Ovary (tissue), 9 donors: ENCODE results near the gene RPRML. TPM values are rescaled to one million over a fixed set of nuclear protein-coding genes. Genes with fewer than 3 reads are reported as not detected.

Experiments used
- DNase-seq, 5 donors: peaks; one replicate each; pipeline ENCODE4 v3.0.0-alpha.2; 2019 to 2020
- H3K27ac ChIP-seq, 2 donors: fragments of 200-600 bp; one replicate each; pipeline versions ENCODE4 v1.5.1 to v1.8.0; 2019 to 2022
- H3K27me3 ChIP-seq: fragments of 200-600 bp; one replicate; pipeline ENCODE4 v1.8.0; 2022
- H3K36me3 ChIP-seq: fragments of 200-600 bp; sonication (generic); one replicate; pipeline ENCODE4 v1.5.1; 2019
- H3K4me1 ChIP-seq: one replicate; pipeline ENCODE4 v1.8.1; 2013; ENCODE audit warnings: mild to moderate bottlenecking, moderate library complexity; ENCODE audit not compliant: insufficient read depth
- H3K4me3 ChIP-seq: fragments of 200-600 bp; sonication (generic); one replicate; pipeline ENCODE4 v1.5.1; 2017
- H3K9me3 ChIP-seq, 2 donors: fragments of 200-600 bp in 1 of 2; sonication (generic) in 1 of 2; one replicate each; pipeline versions ENCODE4 v1.5.1 to v1.8.1; 2013 to 2019; ENCODE audit warnings: mild to moderate bottlenecking in 1 of 2, moderate library complexity in 1 of 2
- CTCF ChIP-seq, 3 donors: fragments of 450-650 bp in 2 of 3; fragments of 200-600 bp in 1 of 3; IDR thresholded peaks; one replicate each; pipeline versions ENCODE4 v1.5.1 to v1.8.0; 2016 to 2022; ENCODE audit warnings: antibody characterized with exemption in 3 of 3, mild to moderate bottlenecking in 1 of 3
- EP300 ChIP-seq: sonication (generic); formaldehyde crosslinking; IDR thresholded peaks from one replicate; pipeline ENCODE4 v1.6.1; 2017; ENCODE audit warnings: antibody characterized with exemption
- POLR2A ChIP-seq: fragments of 450-650 bp; IDR thresholded peaks from one replicate; pipeline ENCODE4 v1.6.1; 2017; ENCODE audit warnings: antibody characterized with exemption, mild to moderate bottlenecking, moderate library complexity
- WGBS, 3 donors: extraction: QIAGEN DNeasy Blood & Tissue Kit in 1 of 3; methylation state at CpG; one replicate each; pipeline versions ENCODE4 v1.1.5 to v1.1.7; 2013 to 2017; 5-methylcytosine and 5-hydroxymethylcytosine counted together
- intact Hi-C, 4 donors: fragments of 100-400 bp; cut with DNase I; formaldehyde crosslinking; loops; one replicate each; pipeline versions ENCODE4 v1.11.0 to v1.15.1; 2022 to 2023
- polyA plus RNA-seq, 2 donors: library from polyadenylated mRNA; stranded (reverse); fragments of 200-250 nt in 1 of 2; fragments of 350-450 nt in 1 of 2; fragmentation: Illumina TruSeq in 1 of 2; extraction: RNeasy Lipid Tissue Mini Kit (QIAGEN cat#74804) in 1 of 2; gene quantifications; one replicate each; pipeline ENCODE4 v1.2.3, GENCODE V29; 2013 to 2014
- total RNA-seq, 7 donors: library from RNA; depleted of rRNA in 2 of 7; stranded (reverse); fragments of >200 nt in 2 of 7; fragmentation: NEBNext Ultra II Directional in 3 of 7; extraction: Animal tissue kit (Norgen Biotek cat#: 25700) in 3 of 7; gene quantifications; one replicate each; pipeline versions ENCODE4 v1.1.0 to v1.2.4, GENCODE V29; 2016 to 2023
- donor health status: DM: no; HTN: no; CAD: no; lungs with moderate emphysema.
- donor health status: DM: no; HTN: no; CAD: no.
- donor health status: Bipolar disorder and iron deficiency.
- donor health status: DM: yes; HTN: yes; CAD: no.
- donor health status: DM: no; HTN: no; CAD: no.
- donor health status: DM: yes; HTN: yes; CAD: no.

RPRML gene
- total and polyA plus RNA-seq, 9 donors = 0.69 TPM; not detected in 8

- peaks cover 2% of the 10 kb centered on the region for H3K4me1 ChIP-seq
- no peak for DNase-seq
- no peak overlapping the region for H3K4me3 ChIP-seq
- intact Hi-C loops = no loop called here
- WGBS, 3 donors = 26 to 55% (median 37%) methylated on average over 6 of the region's 6 CpGs
- no peaks in the 10 kb centered on the region for H3K36me3 ChIP-seq
- no peaks in the 10 kb centered on the region for H3K9me3 ChIP-seq
- TF ChIP-seq EP300 = no peak
- TF ChIP-seq POLR2A = no peak
- TF ChIP-seq CTCF (IDR thresholded peaks at IDR 0.05) = no peak
- H3K27me3 ChIP-seq = no peaks in the 10 kb centered on the region
- no peak overlapping the region for H3K27ac ChIP-seq
Measured at GRCh38 chr17:46984341-46984740, 5.3 kb upstream of the RPRML start.

- no peak for DNase-seq
- no peak for TF ChIP-seq CTCF (IDR thresholded peaks at IDR 0.05)
- TF ChIP-seq EP300 = no peak
- no peak for TF ChIP-seq POLR2A
- Histone ChIP-seq H3K4me3 (no peak overlapping the region), H3K36me3 (no peaks in the 10 kb centered on the region), H3K27ac (no peak overlapping the region), H3K27me3 (no peaks in the 10 kb centered on the region), H3K9me3 (no peaks in the 10 kb centered on the region), H3K4me1 (peaks cover 2% of the 10 kb centered on the region)
- WGBS, 3 donors = 61 to 90% (median 62%) methylated on average over 6 of the region's 6 CpGs
- intact Hi-C loops = no loop called here
Measured at GRCh38 chr17:46983782-46984181, 4.7 kb upstream of the RPRML start.

GRCh38 chr17:46982577-46982976, 3.5 kb upstream of the RPRML start:
- Histone ChIP-seq H3K4me1 (peaks cover 2% of the 10 kb centered on the region), H3K27me3 (no peaks in the 10 kb centered on the region), H3K4me3 (no peak overlapping the region), H3K36me3 (no peaks in the 10 kb centered on the region), H3K9me3 (no peaks in the 10 kb centered on the region), H3K27ac (no peak overlapping the region)
- TF ChIP-seq POLR2A (no peak), EP300 (no peak), CTCF (IDR thresholded peaks at IDR 0.05) (no peak)
- intact Hi-C loops = no loop called here
- DNase-seq = no peak
- 88 to 93% (median 91%) methylated on average over 6 of the region's 6 CpGs for WGBS, 3 donors

GRCh38 chr17:46978489-46979146, 435 bp downstream of the RPRML start:
- no peaks in the 10 kb centered on the region for H3K27me3 ChIP-seq
- no peaks in the 10 kb centered on the region for H3K36me3 ChIP-seq
- peak in 1 of 5 donors; percentile 40 for DNase-seq
- no peak overlapping the region for H3K27ac ChIP-seq
- intact Hi-C loops = no loop called here
- TF ChIP-seq CTCF (IDR thresholded peaks at IDR 0.05) = no peak
- no peak for TF ChIP-seq POLR2A
- TF ChIP-seq EP300 = no peak
- peaks cover 2% of the 10 kb centered on the region for H3K4me1 ChIP-seq
- H3K9me3 ChIP-seq = no peaks in the 10 kb centered on the region
- WGBS, 3 donors = 1% methylated on average over 66 to 83 of the region's 83 CpGs
- H3K4me3 ChIP-seq = peak overlapping the region; percentile 45
